WTC11 (cell line): ENCODE data around the gene LARP4.

ENCODE experiments used
- CREM ChIP-seq: sonication (generic); formaldehyde crosslinking; IDR thresholded peaks from 2 replicates; pipeline ENCODE4 v1.8.1; 2022; ENCODE audit warnings: mild to moderate bottlenecking, missing genetic modification reagents, moderate library complexity
- TF ChIP-seq, protein P1 (sequence below): fragments of 200-600 bp; IDR thresholded peaks from 2 replicates; pipeline ENCODE4 v1.8.0; 2022; ENCODE audit warnings: antibody characterized with exemption

DNA sequence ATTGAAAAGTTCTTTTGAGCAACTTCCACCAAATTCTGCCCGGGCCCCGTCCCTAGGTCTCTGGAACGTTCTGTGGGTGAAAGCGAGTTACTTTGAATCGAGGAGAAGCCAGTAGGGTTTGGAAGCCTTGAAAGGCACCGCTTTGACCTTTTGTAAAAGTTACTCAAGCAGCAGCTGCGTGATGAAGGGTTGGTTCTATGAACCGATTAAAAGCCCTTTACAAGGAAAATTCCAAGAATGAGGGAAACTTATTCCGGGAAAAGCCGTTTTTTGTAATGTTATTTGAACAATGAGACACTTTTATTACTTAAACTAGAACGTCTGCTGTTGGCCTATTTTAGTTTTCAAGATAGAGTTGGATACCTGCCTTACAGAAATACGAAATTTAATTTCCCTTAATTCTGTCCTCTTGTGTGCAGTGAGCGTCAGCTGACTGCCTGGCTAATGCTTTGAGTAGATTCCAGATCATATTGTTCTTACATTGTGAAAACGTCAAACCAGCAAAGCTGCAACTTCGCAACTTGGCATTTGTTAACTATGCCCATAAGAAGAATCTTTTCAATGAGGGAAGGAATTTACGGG lies 906 bp downstream of the LARP4 start:
- TF ChIP-seq, protein P1, sequence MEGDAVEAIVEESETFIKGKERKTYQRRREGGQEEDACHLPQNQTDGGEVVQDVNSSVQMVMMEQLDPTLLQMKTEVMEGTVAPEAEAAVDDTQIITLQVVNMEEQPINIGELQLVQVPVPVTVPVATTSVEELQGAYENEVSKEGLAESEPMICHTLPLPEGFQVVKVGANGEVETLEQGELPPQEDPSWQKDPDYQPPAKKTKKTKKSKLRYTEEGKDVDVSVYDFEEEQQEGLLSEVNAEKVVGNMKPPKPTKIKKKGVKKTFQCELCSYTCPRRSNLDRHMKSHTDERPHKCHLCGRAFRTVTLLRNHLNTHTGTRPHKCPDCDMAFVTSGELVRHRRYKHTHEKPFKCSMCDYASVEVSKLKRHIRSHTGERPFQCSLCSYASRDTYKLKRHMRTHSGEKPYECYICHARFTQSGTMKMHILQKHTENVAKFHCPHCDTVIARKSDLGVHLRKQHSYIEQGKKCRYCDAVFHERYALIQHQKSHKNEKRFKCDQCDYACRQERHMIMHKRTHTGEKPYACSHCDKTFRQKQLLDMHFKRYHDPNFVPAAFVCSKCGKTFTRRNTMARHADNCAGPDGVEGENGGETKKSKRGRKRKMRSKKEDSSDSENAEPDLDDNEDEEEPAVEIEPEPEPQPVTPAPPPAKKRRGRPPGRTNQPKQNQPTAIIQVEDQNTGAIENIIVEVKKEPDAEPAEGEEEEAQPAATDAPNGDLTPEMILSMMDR = no peak
- no peak for TF ChIP-seq CREM (CRISPR knock-in tag)
